ENCODE data around the gene CALML6. TPM values are rescaled to one million over a fixed set of nuclear protein-coding genes. Genes with fewer than 3 reads are reported as not detected.

CALML6 gene
- total RNA-seq, 2 experiments from 2014 or later: 0.45 TPM; not detected in 1

DNA sequence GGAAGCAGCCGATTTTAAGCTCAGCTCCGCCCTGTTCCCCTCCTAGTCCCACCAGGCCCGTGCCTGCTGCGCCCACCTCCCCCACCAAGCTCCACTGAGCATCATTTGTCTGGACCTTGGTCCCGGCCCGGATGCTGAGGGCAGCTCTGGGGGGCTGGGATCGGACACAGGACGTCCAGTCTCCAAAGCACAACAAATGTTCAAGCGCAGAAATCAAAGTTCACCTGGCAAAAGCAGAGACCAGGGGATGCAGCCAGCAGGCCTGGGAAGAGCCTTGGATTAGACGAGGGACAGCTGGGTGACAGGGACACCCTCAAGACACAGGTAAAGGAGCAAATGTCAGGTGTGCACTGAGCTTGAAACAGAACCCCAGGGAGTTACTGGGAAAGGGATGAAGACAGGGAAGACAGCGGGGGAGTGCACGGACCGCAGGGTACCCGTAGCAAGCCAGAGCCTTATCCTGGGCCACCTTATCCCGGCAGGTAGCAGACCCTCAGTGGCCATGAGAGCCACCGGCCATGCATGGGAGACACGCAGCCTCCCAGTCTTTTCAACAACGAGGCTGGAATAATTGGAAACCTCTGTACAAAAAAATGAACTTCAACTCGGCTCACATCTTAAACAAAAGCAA, 26.3 kb downstream of the CALML6 start:
- Mint-ChIP-seq H3K4me3 (no peak overlapping the region), H3K27ac (no peak overlapping the region), H3K27me3 (no peaks in the 10 kb centered on the region), H3K36me3 (no peaks in the 10 kb centered on the region), H3K4me1 (peaks cover 2% of the 10 kb centered on the region), H3K9me3 (ENCODE audit: low read depth) (no peaks in the 10 kb centered on the region)
- ATAC-seq (no peak), DNase-seq (no peak)
- CTCF ChIA-PET: interaction anchor here (1.0 to 1.2 kb wide), 3 partner anchors 11 to 104 kb away, joined by 3 read pairs; no protein-coding TSS in a partner anchor

DNA sequence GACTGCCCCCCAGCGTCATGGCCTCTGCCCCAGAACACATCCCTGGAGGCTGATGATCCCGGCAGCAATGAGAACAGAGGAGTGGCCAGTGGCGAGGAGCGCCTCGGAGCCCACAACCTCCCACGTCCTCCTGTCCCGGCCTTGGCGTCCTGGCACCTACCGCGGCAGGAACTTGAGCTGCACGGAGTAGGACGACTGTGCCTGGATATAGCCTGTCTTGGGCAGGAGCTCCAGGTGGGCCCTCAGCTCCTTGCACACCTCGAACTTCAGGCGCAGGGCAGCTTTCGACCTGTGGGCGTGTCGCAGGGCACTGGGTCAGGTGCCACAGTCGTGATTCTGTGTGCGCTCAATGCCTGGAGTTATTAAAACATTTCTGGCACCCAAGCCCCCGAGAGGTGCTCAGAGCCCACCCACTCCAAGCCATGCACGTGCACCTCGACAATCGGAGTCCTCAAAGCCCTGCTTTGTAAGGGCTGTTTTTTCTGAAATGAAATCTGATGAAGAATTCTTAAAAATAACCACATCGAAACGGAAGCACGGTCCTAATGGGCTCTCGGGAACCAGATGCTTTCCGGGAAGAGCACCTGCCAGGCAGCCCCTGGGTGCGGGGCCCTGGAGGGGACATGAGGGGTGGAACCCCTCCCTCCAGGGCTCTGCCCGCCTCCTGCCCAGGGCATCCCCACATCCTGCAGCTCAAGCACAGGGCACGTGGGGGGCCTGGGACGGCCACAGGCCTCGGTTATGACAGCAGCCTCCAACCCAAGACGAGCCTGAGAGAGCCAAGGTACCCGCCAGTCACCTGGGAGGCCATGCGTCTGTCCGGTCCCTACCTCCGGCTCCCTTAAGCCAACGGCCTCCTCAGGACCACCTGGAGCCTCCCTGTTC, 27.1 kb downstream of the CALML6 start:
- H3K36me3 Mint-ChIP-seq: no peaks in the 10 kb centered on the region
- no peaks in the 10 kb centered on the region for H3K9me3 Mint-ChIP-seq (ENCODE audit: low read depth)
- ATAC-seq (no peak), DNase-seq (no peak)
- H3K27ac Mint-ChIP-seq: no peak overlapping the region
- H3K4me3 Mint-ChIP-seq: no peak overlapping the region
- no peaks in the 10 kb centered on the region for H3K27me3 Mint-ChIP-seq
- H3K4me1 Mint-ChIP-seq: peaks cover 2% of the 10 kb centered on the region
- CTCF ChIA-PET: interaction anchor here (0.9 kb wide), 1 partner anchor 103 kb away, joined by 4 read pairs; no protein-coding TSS in a partner anchor

DNA sequence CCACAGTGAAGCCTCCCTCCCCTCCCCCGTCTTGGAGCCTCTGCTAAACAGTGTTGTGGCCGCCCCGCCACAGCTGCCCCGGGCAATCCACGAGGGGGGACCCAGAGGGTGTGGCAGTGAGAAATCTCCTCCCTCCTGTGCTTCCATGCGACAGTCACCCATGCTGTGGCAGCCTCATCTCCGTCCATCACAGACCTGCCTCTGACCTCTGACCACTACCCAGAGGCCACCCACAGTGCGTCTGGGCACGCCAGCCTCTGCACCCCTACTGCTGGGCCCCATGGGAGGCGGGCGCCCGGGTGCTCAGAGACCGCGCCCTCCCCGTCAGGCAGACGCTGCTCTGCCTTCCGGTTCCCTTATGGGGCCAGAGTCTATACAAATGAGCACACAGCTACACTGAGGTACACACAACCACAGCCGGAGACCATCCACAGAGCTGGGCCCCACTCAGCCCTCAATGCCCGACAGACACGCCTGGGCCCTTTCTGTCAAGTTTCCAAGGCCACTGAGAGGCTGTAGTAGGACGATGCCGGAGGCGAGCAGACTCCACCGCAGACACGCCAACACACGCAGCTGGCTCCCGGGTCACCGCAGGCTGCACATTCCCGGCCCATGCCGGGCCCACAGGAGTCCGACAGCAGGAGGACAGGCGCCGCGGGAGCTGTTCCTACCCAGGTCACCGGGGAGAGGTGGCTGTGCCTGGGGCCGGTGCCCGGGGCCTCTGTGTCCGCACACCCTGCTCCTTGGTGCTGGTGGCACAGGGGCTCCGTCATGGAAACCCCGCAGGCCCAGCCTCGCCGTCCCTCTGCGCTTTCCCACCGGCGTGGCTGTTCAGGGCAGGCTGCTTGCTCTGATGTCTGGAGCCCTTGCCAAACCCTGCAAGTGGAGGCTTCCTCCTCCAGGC, 27.9 kb downstream of the CALML6 start:
- no peak overlapping the region for H3K27ac Mint-ChIP-seq
- H3K9me3 Mint-ChIP-seq (ENCODE audit: low read depth): no peaks in the 10 kb centered on the region
- DNase-seq (no peak), ATAC-seq (no peak)
- H3K4me3 Mint-ChIP-seq: no peak overlapping the region
- CTCF ChIA-PET: interaction anchor here (0.9 to 4.6 kb wide), 2 partner anchors 102 kb away, joined by 4 to 27 read pairs; no protein-coding TSS in a partner anchor
- peaks cover 2% of the 10 kb centered on the region for H3K4me1 Mint-ChIP-seq
- no peaks in the 10 kb centered on the region for H3K27me3 Mint-ChIP-seq
- H3K36me3 Mint-ChIP-seq: no peaks in the 10 kb centered on the region

DNA sequence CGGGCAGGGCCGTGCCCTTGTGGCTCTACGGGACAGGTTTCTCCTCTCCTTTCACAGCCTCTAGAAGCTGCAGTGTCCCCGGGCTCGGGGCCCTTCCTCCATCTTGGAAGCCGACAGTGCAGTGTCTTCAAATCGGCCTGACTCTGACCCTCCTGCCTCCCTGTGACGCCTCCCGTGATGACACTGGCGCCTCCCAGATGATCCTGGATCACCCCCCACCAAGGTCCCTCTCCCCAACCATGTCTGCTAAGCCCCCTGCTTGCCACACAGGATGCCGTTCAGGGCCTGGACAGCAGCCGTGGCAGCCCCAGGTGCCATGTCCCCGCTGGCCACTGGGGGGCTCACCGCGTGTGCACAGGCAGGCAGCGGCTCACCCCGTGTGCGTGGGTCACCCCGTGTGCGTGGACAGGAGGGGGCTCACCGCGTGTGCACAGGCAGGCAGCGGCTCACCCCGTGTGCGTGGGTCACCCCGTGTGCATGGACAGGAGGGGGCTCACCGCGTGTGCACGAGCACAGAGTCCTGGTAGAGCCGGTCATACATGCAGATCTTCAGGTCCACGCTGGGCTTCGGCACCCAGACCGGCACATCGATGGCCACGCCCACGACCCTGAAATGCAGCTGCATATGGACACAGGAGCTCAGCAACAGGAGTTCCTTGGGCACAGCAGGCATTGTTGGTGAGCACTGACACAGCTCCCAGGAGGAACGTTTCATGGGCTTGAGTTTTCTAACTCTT, 28.9 kb downstream of the CALML6 start:
- CTCF ChIA-PET: interaction anchor here (0.9 to 4.6 kb wide), 2 partner anchors 62 to 101 kb away, joined by 3 to 27 read pairs; no protein-coding TSS in a partner anchor
- H3K36me3 Mint-ChIP-seq: no peaks in the 10 kb centered on the region
- peak; percentile 89 for ATAC-seq
- peak; percentile 68 for DNase-seq
- H3K27me3 Mint-ChIP-seq: no peaks in the 10 kb centered on the region
- H3K4me3 Mint-ChIP-seq: no peak overlapping the region
- H3K9me3 Mint-ChIP-seq (ENCODE audit: low read depth): no peaks in the 10 kb centered on the region
- H3K27ac Mint-ChIP-seq: no peak overlapping the region
- peaks cover 2% of the 10 kb centered on the region for H3K4me1 Mint-ChIP-seq

DNA sequence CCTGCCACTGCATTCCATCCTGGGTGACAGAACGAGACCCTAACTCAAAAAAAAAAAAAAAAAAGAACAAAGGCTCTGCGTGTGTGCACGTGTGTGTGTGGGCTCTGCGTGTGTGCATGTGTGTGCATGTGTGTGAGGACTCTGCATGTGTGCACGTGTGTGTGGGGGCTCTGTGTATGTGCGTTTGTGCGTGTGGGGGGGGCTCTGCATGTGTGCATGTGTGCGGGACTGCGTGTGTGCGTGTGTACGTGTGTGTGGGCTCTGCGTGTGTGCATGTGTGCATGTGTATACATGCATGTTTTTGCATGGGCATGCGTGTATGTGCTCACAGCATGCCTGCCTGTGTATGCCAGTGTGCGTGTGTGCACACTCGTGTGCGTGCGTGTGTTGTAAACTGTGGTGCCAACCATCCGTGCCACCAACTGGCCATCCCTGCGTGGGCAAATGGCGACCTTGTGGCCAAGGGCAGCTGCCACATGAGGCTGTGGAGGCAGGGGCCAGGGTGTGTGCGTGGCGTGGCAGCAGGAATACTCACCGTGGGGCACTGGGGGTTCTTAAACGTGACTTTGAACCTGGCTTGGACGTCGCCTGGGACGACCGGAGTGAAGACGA, 30.8 kb downstream of the CALML6 start:
- H3K36me3 Mint-ChIP-seq: no peaks in the 10 kb centered on the region
- CTCF ChIA-PET: interaction anchor here (4.6 kb wide), 1 partner anchor 99 kb away, joined by 27 read pairs; no protein-coding TSS in a partner anchor
- H3K4me3 Mint-ChIP-seq: no peak overlapping the region
- ATAC-seq: no peak
- H3K27me3 Mint-ChIP-seq: no peaks in the 10 kb centered on the region
- peaks cover 4% of the 10 kb centered on the region for H3K9me3 Mint-ChIP-seq (ENCODE audit: low read depth)
- peaks cover 2% of the 10 kb centered on the region for H3K4me1 Mint-ChIP-seq
- no peak overlapping the region for H3K27ac Mint-ChIP-seq
- DNase-seq: no peak

DNA sequence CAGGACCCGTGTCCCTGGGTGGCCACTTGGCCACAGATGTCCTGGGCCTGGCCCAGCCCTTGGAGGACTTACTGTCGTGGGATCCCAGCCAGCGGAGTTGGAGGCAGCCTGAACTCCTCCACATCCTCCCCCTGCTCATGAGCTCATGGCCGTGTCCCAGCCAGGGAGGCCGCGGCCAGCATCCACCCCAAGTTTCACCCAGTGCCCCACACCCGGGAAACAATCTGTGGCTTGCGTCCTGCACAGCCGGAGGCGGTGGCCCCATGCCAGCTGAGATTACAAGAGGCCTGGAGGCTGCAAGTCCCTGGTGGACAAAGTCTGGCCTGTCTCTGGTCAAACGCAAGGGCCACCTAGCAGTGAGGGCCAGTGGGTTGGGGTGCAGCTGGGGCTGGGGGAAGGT, 31.5 kb downstream of the CALML6 start:
- H3K36me3 Mint-ChIP-seq: no peaks in the 10 kb centered on the region
- DNase-seq: no peak
- CTCF ChIA-PET: interaction anchor here (4.6 kb wide), 1 partner anchor 98 kb away, joined by 27 read pairs; no protein-coding TSS in a partner anchor
- H3K27me3 Mint-ChIP-seq: no peaks in the 10 kb centered on the region
- peaks cover 2% of the 10 kb centered on the region for H3K4me1 Mint-ChIP-seq
- H3K4me3 Mint-ChIP-seq: no peak overlapping the region
- no peak for ATAC-seq
- peaks cover 7% of the 10 kb centered on the region for H3K9me3 Mint-ChIP-seq (ENCODE audit: low read depth)
- no peak overlapping the region for H3K27ac Mint-ChIP-seq

DNA sequence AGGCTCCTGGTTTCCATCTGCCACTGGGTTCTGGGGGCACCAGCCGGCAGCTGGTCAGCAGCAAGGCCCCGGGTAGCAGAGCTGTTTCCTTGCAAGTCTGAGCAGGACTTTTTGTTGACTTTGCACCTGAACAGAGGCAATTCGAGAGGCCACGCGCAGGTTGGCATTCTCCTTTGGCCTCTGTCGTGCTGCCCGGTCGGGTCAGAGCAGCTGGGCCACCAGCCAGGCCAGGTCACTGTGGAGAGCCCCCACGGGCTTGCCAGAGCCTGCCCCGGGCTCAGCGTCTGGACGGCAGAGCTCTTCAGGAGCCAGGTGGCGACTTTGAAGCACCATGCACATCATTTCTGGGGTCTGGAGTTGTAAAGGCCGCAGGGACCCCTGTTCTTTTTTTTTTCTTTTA, 32.4 kb downstream of the CALML6 start:
- no peaks in the 10 kb centered on the region for H3K36me3 Mint-ChIP-seq
- no peak overlapping the region for H3K4me3 Mint-ChIP-seq
- peaks cover 2% of the 10 kb centered on the region for H3K4me1 Mint-ChIP-seq
- ATAC-seq (no peak), DNase-seq (no peak)
- H3K27me3 Mint-ChIP-seq: peaks cover 3% of the 10 kb centered on the region
- peaks cover 7% of the 10 kb centered on the region for H3K9me3 Mint-ChIP-seq (ENCODE audit: low read depth)
- no peak overlapping the region for H3K27ac Mint-ChIP-seq
- CTCF ChIA-PET: interaction anchor here (0.8 to 4.6 kb wide), 2 partner anchors 93 to 97 kb away, joined by 3 to 27 read pairs; no protein-coding TSS in a partner anchor

DNA sequence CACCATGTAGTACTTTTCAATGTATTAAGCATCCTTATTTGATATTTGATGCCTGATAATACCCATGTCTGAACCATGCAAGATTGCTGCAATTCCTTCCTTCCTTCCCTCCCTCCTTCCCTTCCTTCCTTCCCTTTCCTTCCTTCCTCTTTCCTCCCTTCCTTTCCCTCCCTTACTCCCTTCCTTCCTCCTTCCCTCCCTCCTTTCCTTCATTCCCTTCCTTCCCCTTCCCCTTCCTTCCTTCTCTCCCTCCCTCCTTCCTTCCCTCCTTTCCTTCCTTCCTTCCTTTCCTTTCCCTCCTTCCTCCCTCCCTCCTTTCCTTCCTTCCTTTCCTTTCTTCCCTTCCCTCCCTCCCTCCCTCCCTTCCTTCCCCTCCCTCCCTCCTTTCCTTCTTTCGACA, 33.7 kb downstream of the CALML6 start:
- H3K27me3 Mint-ChIP-seq: peaks cover 3% of the 10 kb centered on the region
- CTCF ChIA-PET: interaction anchor here (0.8 kb wide), 1 partner anchor 96 kb away, joined by 4 read pairs; no protein-coding TSS in a partner anchor

DNA sequence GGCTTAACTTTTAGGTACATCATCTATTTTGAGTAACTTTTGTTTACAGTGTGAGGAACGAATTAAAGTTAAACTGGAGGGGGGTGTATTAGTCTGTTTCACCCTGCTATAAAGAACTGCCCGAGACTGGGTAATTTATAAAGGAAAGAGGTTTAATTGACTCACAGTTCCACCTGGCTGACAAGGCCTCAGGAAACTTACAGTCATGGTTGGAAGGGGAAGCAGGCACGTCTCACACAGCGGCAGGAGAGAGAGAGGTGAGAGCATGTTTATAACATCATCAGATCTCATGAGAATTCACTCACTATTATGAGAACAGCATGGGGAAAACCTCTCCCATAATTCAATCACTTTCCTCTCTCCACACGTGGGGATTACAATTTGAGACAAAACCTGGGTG, 35.9 kb downstream of the CALML6 start:
- Mint-ChIP-seq H3K36me3 (peaks cover 1% of the 10 kb centered on the region), H3K9me3 (ENCODE audit: low read depth) (peaks cover 11% of the 10 kb centered on the region), H3K4me3 (no peak overlapping the region), H3K4me1 (no peaks in the 10 kb centered on the region), H3K27me3 (peaks cover 3% of the 10 kb centered on the region), H3K27ac (no peak overlapping the region)
- no peak for ATAC-seq
- DNase-seq: no peak
- CTCF ChIA-PET: no interaction called here

More for the DNA sequence above, 33.7 kb downstream of the CALML6 start:
- ATAC-seq (no peak), DNase-seq (no peak)
- Mint-ChIP-seq H3K4me1 (peaks cover 2% of the 10 kb centered on the region), H3K27ac (no peak overlapping the region), H3K4me3 (no peak overlapping the region), H3K36me3 (no peaks in the 10 kb centered on the region), H3K9me3 (ENCODE audit: low read depth) (peaks cover 7% of the 10 kb centered on the region)

DNA sequence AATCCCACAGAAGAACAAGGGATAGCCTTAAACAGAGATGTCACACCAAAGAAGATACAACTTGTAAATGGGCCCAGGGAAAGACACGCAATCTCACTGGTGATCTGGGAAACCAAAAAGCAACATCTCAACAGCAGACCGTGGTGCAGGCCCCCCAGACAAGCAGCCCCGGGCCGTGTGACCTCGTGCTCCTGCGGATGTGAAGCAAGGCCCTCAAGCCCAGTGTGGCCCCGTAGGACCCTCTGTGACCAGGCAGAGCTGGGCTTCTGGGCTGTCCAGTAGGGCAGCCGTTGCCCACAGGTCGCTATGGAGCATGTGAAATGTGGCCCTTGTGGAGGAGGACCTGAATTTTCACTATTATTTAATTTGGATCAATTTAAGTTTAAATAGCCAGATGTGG, 39.0 kb downstream of the CALML6 start:
- Mint-ChIP-seq H3K4me3 (no peak overlapping the region), H3K27ac (no peak overlapping the region), H3K9me3 (ENCODE audit: low read depth) (peaks cover 11% of the 10 kb centered on the region), H3K36me3 (peaks cover 1% of the 10 kb centered on the region), H3K27me3 (peaks cover 3% of the 10 kb centered on the region), H3K4me1 (no peaks in the 10 kb centered on the region)
- DNase-seq: no peak
- CTCF ChIA-PET: no interaction called here
- ATAC-seq: no peak

DNA sequence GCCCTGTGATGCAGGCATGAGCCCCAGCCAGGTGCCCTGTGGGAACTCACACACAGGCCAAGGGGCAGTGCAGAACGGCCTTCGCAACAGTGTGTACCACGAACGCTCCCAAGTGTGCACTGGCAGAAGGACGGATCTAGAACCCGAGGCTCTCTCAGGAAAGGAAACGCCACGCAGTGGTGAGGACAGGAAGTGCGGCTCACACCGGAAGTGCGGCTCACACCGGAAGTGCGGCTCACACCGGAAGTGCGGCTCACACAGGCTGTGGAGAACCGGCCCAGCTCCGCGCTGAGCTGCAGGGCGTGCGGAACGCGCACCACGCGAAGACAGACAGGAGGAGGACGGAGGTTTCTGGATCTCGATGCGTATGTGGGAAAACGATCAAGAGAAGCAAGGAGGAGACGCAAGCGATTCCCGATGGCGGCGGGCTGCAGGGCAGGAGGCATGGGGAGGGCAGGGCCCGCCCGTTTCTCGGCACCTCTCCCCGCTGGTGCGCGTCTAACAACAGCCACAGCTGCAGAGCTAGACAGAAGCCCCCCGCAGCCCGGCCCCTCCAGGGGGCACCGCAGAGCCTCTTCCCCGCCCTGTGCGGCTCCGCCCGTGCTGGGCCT, 39.9 kb downstream of the CALML6 start:
- H3K4me1 Mint-ChIP-seq: no peaks in the 10 kb centered on the region
- CTCF ChIA-PET: no interaction called here
- H3K27ac Mint-ChIP-seq: no peak overlapping the region
- DNase-seq (no peak), ATAC-seq (no peak)
- H3K27me3 Mint-ChIP-seq: peaks cover 3% of the 10 kb centered on the region
- H3K36me3 Mint-ChIP-seq: peaks cover 1% of the 10 kb centered on the region
- H3K4me3 Mint-ChIP-seq: no peak overlapping the region
- peaks cover 11% of the 10 kb centered on the region for H3K9me3 Mint-ChIP-seq (ENCODE audit: low read depth)

DNA sequence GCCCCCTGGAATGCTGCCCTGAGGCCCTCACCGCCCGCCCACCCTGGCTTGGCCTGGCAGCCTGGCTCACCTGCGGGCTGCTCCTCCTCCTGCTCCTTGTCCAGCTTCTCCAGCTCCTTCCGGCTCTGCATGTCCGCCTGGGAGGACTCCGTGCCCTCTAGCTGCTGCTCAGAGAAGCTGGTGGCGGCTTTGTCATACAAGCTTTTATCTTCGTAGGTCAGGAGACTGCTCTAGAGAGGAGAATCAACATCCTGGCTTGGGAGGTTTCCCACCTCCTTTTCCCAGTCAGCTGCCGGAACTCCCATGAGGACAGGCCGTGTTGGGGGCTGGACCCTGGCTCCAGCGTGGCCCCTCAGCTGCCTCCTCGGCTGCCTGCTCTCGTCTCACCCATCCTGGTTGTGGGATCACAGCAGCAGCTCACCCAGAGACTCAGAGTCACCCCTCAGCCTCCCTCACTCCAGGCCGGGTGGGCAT, 40.6 kb downstream of the CALML6 start:
- CTCF ChIA-PET: interaction anchor here (1.0 kb wide), 1 partner anchor 89 kb away, joined by 3 read pairs; no protein-coding TSS in a partner anchor
- Mint-ChIP-seq H3K9me3 (ENCODE audit: low read depth) (peaks cover 10% of the 10 kb centered on the region), H3K36me3 (peaks cover 1% of the 10 kb centered on the region), H3K4me3 (no peak overlapping the region), H3K4me1 (peaks cover 2% of the 10 kb centered on the region), H3K27ac (no peak overlapping the region), H3K27me3 (peaks cover 6% of the 10 kb centered on the region)
- ATAC-seq: no peak
- DNase-seq: no peak
